OCI-LY7 (cell line): Measurements from ENCODE around the gene IL15.

Experiments used
- EZH2phosphoT487 ChIP-seq: fragments of 200-600 bp; sonication (generic); IDR thresholded peaks from 2 replicates; pipeline ENCODE4 v1.6.1; 2018; ENCODE audit warnings: low read depth, borderline replicate concordance, mild to moderate bottlenecking, mixed run types, antibody characterized with exemption, low read length, moderate library complexity, mixed read lengths
- TF ChIP-seq, protein P1 (sequence below): fragments of 200-600 bp; sonication (generic); conservative IDR thresholded peaks from 2 replicates; pipeline ENCODE4 v1.5.1; 2014; ENCODE audit warnings: mild to moderate bottlenecking, antibody characterized with exemption, low read length, moderate library complexity, mixed read lengths

DNA sequence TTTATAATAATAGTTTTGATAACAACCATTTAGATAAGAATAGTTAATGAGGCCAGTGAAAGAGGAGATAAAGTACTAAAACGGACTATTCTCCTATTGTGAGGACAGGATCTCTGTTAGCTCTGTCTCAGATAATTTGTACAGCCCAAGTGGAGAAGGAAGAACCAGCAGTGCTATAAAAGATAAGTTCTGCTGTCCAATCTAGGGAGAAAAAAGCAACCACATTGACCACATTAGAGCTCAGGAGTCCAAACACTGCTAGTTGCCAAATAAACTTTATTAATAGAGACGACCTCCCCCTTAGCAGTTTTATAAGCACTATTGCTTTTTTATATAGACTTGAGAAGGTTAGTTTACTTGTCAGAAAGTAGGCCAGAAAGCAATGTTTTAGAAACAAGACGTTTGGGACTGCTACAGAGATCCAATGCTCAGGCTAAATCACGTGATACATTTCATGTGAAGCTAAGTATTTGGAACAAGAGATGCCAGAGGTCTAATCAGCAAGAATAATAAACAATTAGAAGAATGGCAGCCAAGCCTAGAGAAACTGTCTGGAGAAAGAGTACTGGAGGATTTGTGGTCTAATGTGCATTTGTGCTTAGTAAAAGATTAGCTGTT, 15.9 kb downstream of the IL15 start:
- TF ChIP-seq, protein P1, sequence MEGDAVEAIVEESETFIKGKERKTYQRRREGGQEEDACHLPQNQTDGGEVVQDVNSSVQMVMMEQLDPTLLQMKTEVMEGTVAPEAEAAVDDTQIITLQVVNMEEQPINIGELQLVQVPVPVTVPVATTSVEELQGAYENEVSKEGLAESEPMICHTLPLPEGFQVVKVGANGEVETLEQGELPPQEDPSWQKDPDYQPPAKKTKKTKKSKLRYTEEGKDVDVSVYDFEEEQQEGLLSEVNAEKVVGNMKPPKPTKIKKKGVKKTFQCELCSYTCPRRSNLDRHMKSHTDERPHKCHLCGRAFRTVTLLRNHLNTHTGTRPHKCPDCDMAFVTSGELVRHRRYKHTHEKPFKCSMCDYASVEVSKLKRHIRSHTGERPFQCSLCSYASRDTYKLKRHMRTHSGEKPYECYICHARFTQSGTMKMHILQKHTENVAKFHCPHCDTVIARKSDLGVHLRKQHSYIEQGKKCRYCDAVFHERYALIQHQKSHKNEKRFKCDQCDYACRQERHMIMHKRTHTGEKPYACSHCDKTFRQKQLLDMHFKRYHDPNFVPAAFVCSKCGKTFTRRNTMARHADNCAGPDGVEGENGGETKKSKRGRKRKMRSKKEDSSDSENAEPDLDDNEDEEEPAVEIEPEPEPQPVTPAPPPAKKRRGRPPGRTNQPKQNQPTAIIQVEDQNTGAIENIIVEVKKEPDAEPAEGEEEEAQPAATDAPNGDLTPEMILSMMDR: no peak
- TF ChIP-seq EZH2phosphoT487: no peak
